Measurements from ENCODE around the gene GPR89A. TPM values are rescaled to one million over a fixed set of nuclear protein-coding genes. Genes with fewer than 3 reads are reported as not detected.

The GPR89A gene
- total RNA-seq, 2 donors from 2014 or later = 12.6 to 15.2 TPM

DNA sequence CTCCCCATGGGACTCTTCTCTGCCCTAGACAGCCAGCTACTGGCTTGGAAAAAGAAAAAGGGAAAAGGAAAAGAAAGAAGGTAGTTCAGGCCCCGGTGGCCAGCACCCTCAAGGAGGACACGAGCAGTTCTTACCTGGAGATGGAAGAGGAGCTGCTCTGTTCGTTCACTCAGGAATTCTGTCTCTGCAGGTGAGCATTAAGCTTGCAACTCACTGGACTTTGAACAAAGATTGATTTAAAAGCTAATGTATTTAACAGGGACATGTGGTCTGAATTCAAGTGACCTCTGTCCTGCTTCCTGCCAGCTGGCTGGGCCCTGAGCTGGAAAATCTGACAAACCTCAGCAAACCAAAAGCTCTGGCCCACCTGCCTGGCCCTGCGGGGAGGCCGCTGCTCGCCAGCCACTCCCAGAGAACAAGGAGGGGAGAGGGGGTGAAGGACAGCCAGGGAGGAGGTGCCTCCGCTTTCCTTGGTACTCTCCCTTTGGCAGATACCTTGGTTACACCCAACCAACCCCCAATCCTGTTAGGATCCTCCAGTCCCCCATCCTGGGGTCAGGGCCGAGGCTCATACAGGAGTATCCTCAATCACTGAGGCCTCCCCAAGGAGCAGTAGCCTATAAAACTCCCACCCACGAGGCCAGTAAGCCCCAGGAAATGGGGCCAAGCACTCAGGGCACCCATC, 99.5 kb downstream of the GPR89A start, which contains the start of gene PDZK1:
PDZK1 (minus strand) TSS at position 186 of the 685 bp plus-strand sequence. CDS start 19,347 bp downstream, outside the sequence.
- TF ChIP-seq, protein P1, sequence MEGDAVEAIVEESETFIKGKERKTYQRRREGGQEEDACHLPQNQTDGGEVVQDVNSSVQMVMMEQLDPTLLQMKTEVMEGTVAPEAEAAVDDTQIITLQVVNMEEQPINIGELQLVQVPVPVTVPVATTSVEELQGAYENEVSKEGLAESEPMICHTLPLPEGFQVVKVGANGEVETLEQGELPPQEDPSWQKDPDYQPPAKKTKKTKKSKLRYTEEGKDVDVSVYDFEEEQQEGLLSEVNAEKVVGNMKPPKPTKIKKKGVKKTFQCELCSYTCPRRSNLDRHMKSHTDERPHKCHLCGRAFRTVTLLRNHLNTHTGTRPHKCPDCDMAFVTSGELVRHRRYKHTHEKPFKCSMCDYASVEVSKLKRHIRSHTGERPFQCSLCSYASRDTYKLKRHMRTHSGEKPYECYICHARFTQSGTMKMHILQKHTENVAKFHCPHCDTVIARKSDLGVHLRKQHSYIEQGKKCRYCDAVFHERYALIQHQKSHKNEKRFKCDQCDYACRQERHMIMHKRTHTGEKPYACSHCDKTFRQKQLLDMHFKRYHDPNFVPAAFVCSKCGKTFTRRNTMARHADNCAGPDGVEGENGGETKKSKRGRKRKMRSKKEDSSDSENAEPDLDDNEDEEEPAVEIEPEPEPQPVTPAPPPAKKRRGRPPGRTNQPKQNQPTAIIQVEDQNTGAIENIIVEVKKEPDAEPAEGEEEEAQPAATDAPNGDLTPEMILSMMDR (IDR thresholded peaks at IDR 0.05) = no peak
- no peaks in the 10 kb centered on the region for H3K36me3 ChIP-seq
- H3K9me3 ChIP-seq = no peaks in the 10 kb centered on the region
- no peak for DNase-seq (ENCODE audit: low spot score)
- H3K4me1 ChIP-seq = no peaks in the 10 kb centered on the region
- no peak within 1 kb of the TSS for H3K27ac ChIP-seq
- no peaks in the 10 kb centered on the region for H3K27me3 ChIP-seq
- no peak within 1 kb of the TSS for H3K4me3 ChIP-seq

GRCh38 chr1:145708063-145708462, 100.3 kb downstream of the GPR89A start:
- Histone ChIP-seq H3K9me3 (no peaks in the 10 kb centered on the region), H3K27me3 (no peaks in the 10 kb centered on the region), H3K36me3 (no peaks in the 10 kb centered on the region), H3K4me1 (no peaks in the 10 kb centered on the region), H3K4me3 (no peak overlapping the region), H3K27ac (no peak overlapping the region)
- no peak for DNase-seq (ENCODE audit: low spot score)
- TF ChIP-seq, protein P1 (IDR thresholded peaks at IDR 0.05) = no peak

DNA sequence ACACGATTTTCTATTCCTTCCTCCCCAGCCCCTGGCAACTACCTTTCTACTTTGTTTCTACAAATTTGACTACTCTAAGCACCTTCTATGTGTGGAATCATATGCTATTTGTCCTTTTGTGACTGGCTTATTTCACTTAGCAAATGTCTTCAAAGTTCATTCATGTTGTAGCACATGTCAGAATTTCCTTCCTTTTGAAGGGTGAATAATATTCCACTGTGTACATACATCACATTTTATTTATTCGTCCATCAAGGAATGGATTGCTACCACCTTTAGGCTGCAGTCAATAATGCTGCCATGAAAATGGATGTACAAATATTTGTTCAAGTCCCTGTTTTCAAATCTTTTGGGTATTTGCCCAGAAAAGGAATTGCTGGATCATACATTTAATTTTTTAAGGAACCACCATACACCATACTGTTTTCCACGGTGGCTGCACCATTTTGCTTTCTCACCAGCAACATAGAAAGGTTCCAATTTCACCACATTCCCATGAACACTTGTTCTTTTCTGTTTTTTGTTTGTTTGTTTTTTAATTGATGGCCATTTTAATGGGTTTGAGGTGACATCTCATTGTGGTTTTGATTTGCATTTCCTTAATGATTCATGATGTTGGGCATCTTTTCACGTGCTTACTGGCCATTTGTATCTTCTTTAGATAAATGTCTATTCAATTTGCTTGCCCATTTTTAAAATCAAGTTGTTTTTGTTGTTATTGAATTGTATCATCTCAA, 102.7 kb downstream of the GPR89A start:
- peaks cover 0 to 9% of the 10 kb centered on the region in 2 donors for H3K4me1 ChIP-seq
- H3K27me3 ChIP-seq = no peaks in the 10 kb centered on the region
- H3K27ac ChIP-seq = no peak overlapping the region
- TF ChIP-seq, protein P1 (IDR thresholded peaks at IDR 0.05) = no peak
- H3K4me3 ChIP-seq = no peak overlapping the region
- no peak for DNase-seq (ENCODE audit: low spot score)
- H3K36me3 ChIP-seq = no peaks in the 10 kb centered on the region
- no peaks in the 10 kb centered on the region for H3K9me3 ChIP-seq

DNA sequence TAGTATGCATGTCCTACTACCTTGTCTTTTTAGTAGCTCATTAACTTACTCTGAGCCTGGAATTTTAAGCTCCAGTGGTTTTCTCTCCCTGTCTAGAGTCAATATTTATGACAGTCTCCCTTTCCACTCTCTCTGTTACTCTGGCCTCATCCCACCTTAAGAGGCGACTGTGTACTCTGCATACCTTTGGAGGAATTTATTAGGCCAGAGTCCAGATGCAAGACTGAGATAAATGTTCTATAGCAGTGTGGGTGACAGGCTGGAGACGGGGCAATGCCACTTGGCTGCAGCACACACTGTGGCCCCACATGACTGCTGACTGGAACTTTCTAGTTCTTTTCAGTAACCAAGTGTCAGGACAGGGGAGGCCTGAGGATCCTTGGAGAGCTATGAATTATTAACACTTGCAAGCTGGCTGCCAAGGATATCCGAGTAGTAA, 103.4 kb downstream of the GPR89A start:
- Histone ChIP-seq H3K27me3 (no peaks in the 10 kb centered on the region), H3K36me3 (no peaks in the 10 kb centered on the region), H3K9me3 (no peaks in the 10 kb centered on the region), H3K4me3 (no peak overlapping the region), H3K4me1 (peaks cover 0 to 9% of the 10 kb centered on the region in 2 donors), H3K27ac (no peak overlapping the region)
- TF ChIP-seq, protein P1 (IDR thresholded peaks at IDR 0.05) = no peak
- no peak for DNase-seq (ENCODE audit: low spot score)

DNA sequence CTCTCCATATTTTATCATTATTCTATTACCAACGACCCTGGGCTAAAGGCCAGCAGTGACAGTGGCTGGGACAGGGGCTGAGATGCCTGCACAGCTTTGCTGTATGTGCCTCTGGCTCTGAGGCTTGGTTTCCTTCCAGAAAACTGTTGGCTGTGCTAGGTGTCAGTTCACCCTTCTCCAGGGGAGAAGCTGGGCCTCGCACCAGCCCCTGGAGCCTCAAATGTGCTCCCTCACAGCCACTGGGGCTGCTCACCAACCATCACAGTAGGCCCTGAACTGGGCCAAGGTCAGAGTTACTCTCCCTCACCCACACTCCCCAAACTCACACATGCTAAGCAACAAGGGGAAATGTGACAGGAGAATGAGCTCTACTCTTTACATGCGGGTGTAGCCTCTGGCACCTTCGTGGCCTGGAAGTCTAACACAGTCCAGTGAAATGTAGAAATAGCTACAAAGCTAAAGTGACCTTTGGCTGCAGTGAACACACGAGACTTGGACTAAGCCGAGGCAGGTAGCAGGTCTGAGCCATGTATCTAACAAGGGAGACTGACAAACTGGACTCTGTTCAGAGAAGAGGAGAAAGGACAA, 106.8 kb downstream of the GPR89A start:
- H3K27ac ChIP-seq = peak overlapping the region; percentile 56 to 71
- TF ChIP-seq, protein P1 (IDR thresholded peaks at IDR 0.05) = no peak

More for the DNA sequence above, 106.8 kb downstream of the GPR89A start:
- Histone ChIP-seq H3K36me3 (no peaks in the 10 kb centered on the region), H3K9me3 (no peaks in the 10 kb centered on the region), H3K4me3 (no peak overlapping the region), H3K27me3 (no peaks in the 10 kb centered on the region), H3K4me1 (peaks cover 0 to 9% of the 10 kb centered on the region in 2 donors)
- no peak for DNase-seq (ENCODE audit: low spot score)
